HUES64 (cell line): ENCODE data around the gene PIGR.

Experiments
- H3K27ac ChIP-seq: 2 replicates; pipeline ENCODE4 v1.7.0; 2013; ENCODE audit warnings: low read depth, low read length, inconsistent platforms
- H3K27me3 ChIP-seq: 2 replicates; pipeline ENCODE4 v1.6.1; 2013; ENCODE audit warnings: mild to moderate bottlenecking, low read length; ENCODE audit not compliant: insufficient read depth
- H3K36me3 ChIP-seq: 2 replicates; pipeline ENCODE4 v1.6.1; 2013; ENCODE audit warnings: mild to moderate bottlenecking, low read length; ENCODE audit not compliant: insufficient read depth
- H3K4me1 ChIP-seq: 2 replicates; pipeline ENCODE4 v1.6.1; 2013; ENCODE audit warnings: mild to moderate bottlenecking, low read length, moderate library complexity; ENCODE audit not compliant: insufficient read depth
- H3K4me3 ChIP-seq: 2 replicates; pipeline ENCODE4 v1.5.1; 2013; ENCODE audit warnings: mild to moderate bottlenecking, low read length, moderate library complexity
- H3K9ac ChIP-seq: 2 replicates; pipeline ENCODE4 v1.6.1; 2013; ENCODE audit warnings: mild to moderate bottlenecking, low read depth, low read length
- H3K9me3 ChIP-seq: 2 replicates; pipeline ENCODE4 v1.6.1; 2013; ENCODE audit warnings: low read depth, low read length; ENCODE audit not compliant: insufficient read depth
- WGBS: fragments of 150-250, 120-280 bp; methylation state at CpG from one replicate; pipeline ENCODE4 v1.1.7; 2013; ENCODE audit warnings: missing lambda C conversion rate; 5-methylcytosine and 5-hydroxymethylcytosine counted together

The PIGR gene

DNA sequence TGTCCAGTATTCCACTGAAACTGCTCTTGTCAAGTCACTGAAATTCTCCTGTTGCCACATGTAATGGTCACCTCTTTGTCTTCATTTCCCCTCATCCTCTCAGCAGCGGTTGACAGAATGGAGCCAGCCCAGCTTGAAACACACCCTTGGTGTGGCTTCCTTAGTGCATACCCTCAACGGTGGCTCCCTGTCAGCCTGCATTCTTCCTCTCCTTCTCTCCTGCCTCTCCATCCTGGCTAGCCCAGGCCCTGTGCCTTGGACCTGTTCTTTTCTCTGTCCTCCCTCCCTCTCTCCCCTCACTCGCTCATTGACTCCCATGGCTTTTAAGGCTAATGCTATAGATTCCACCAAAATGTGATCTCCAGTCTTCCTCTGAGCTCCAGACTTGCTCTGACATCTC lies 28.2 kb downstream of the PIGR start:
- no peaks in the 10 kb centered on the region for H3K36me3 ChIP-seq
- no peak overlapping the region for H3K27ac ChIP-seq
- 89% methylated on average over 3 of the region's 3 CpGs for WGBS
- no peaks in the 10 kb centered on the region for H3K4me1 ChIP-seq
- H3K9me3 ChIP-seq = no peaks in the 10 kb centered on the region
- H3K27me3 ChIP-seq = no peaks in the 10 kb centered on the region; the same call in 1 of the 2 replicates
- no peak overlapping the region for H3K4me3 ChIP-seq
- H3K9ac ChIP-seq = no peak overlapping the region

DNA sequence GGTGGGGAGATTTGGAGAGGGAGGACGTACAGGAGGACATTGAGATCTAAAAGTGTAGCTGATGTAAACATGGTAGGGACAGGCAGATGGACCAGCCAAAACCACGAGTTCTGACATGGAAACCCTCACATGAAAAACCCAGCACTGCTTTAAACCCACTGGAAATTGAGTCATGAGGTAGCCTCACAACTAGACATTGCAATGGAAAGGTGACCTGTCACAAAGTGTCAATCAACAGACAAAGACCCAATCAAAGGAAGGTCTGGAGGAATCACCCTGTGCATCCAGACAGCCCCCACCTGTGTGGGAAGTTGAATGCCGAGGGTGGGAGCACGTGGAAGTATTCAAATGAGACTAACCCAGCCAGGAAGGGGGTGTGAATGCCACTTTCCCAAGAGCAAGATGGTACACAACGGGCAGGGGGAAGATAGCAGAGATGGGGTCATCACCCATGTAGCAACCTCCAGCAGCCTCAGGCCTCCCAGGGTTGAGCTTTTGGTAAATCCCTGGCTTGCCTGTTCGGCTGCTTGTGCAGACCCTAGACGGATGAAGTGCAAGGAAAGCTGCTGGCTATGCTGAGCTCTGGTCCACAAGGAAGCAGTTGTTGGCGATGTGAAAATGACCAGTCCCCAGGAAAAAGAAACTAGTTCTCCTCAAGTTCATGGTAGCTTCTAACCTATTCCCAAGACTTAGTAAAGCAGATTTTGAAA lies 30.1 kb downstream of the PIGR start:
- no peaks in the 10 kb centered on the region for H3K36me3 ChIP-seq
- H3K27ac ChIP-seq = no peak overlapping the region
- H3K4me1 ChIP-seq = no peaks in the 10 kb centered on the region
- WGBS = 79% methylated on average over 8 of the region's 8 CpGs
- H3K9me3 ChIP-seq = no peaks in the 10 kb centered on the region
- H3K9ac ChIP-seq = no peak overlapping the region
- no peak overlapping the region for H3K4me3 ChIP-seq
- H3K27me3 ChIP-seq = peaks cover 3% of the 10 kb centered on the region; the same call in 1 of the 2 replicates

DNA sequence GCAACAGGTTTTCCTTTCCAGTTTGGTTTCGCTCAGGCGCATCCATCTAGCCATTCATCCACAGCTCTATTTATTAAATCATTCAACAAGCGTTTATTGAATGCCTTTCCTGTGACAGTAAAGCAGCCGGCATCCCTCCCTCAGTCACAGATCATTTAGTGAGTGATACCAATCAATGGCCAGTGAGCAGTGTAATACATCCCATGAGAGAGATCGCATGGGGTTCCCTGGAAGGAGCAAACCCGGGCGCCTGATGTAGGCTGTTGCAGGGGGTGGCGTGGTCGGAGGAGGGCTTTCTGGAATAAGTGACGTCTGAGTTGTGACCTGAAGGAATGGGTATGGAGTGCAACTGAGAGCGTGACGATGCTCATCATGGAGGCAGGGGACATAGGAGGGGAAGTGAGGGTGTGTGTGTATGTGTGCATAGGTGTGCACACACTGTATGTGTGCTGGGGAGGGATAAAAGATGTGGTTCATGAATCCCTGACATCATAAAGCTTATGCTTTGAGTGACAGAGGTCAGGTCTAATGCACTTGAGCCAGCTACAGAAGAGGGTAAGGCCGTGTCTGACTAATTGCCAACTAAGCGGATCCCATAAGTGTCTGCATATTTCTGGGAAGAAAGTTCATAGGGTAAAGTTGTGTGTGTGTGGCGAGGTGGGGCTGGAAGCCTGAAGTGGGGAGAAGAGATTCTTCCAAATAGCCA lies 31.1 kb downstream of the PIGR start:
- Histone ChIP-seq H3K9me3 (no peaks in the 10 kb centered on the region), H3K27me3 (peaks cover 11% of the 10 kb centered on the region), H3K36me3 (no peaks in the 10 kb centered on the region), H3K27ac (no peak overlapping the region), H3K4me1 (no peaks in the 10 kb centered on the region), H3K9ac (no peak overlapping the region), H3K4me3 (no peak overlapping the region)
- WGBS = 91% methylated on average over 15 of the region's 15 CpGs

DNA sequence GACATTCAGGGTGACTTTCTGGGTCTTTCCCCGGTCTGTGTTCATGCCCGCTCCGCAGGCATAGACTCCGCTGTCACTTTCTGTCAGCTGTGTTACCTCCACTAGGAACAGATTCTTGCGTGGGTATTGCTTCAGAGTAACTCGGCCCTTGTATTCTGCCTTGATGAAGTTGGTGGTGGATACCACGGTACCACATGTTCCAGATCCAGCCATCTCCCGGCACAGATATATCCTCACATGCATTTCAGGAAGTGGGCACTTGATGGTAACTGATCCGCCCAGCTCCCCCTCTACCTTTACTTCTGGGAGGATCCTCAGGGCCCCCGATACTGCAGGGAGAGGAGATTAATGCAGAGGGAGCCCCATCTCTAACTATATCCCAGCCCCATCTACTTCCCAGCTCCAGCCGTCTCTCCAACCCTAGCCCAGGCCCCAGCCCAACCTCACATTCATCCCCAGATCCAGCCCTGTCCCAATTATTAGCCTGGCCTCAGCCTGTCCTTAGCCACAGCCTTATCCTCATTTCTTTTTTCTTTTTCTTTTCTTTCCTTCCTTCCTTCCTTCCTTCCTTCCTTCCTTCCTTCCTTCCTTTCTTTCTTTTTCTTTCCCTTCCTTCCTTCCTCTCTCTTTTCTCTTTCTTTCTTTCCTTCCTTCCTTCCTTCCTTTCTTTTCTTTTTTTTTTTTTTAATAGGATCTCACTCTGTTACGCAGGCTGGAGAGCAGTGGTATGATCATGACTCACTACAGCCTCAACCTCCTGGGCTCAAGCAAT lies 32.3 kb downstream of the PIGR start:
- Histone ChIP-seq H3K9me3 (no peaks in the 10 kb centered on the region), H3K27ac (no peak overlapping the region), H3K9ac (no peak overlapping the region), H3K4me3 (no peak overlapping the region), H3K27me3 (peaks cover 23% of the 10 kb centered on the region), H3K4me1 (no peaks in the 10 kb centered on the region), H3K36me3 (no peaks in the 10 kb centered on the region)
- 91% methylated on average over 11 of the region's 12 CpGs for WGBS

DNA sequence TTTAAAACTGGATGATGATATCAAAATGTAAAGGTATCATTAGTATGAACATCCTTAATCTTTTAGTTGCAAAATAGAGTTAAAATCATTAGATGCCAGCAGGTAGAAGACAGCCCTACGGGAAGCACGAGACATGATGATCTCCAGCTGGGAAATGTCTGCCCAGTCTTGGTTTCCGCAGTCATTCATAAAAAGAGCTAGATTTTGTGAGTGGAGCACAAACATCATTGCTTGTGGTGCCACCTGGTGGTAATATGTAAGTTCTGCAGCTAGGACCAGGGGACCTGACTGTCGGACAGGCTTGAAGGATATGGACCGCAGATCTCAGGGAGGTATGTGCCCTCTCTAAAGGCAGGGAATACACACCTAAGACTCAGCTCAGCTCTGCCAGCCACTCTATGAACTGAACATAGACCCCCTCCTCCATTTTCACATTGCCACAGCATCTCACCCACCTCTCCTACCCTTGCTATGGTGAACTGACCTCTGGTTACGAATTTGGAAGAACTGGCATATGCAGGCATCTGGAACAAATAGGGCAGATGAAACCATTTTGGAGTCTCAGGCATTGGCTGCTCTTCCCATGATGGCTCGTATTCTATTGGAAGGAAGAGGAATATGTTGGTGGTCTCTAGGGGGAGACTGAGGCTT lies 33.7 kb downstream of the PIGR start:
- Histone ChIP-seq H3K9ac (no peak overlapping the region), H3K36me3 (no peaks in the 10 kb centered on the region), H3K27me3 (peaks cover 37% of the 10 kb centered on the region), H3K27ac (no peak overlapping the region), H3K4me1 (peaks cover 3% of the 10 kb centered on the region; the same call in 1 of the 2 replicates), H3K9me3 (no peaks in the 10 kb centered on the region), H3K4me3 (no peak overlapping the region)
- WGBS = 33% methylated on average over 7 of the region's 7 CpGs

DNA sequence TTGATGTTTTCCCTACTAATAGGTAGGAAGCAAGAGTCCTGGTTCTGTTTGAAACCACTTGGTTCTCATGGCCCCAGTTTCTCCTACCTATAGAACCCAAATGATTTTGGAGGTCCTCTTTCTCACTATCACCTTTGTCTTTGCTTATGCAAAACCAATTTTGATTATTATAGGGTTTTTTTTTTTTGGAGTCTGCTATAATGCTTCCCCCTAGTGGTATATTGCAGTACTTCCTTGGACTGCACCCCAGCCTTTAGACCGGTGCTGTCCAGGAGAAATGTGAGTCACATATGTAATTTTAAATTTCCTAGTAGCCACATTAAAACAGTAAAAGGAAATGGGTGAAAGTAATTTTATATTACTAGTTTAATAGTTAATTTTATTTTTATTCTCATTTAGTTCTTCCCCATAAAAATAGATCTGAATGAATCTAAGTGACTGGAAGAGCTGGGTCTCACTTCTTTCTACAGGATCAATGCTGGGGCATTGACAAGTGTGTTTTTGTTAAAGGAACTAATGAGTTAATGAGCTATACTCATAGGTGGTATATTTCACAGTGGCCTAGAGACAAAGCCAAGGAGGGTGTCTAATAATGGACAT lies 35.1 kb downstream of the PIGR start:
- no peaks in the 10 kb centered on the region for H3K36me3 ChIP-seq
- H3K27ac ChIP-seq = no peak overlapping the region
- no peak overlapping the region for H3K9ac ChIP-seq
- peaks cover 6% of the 10 kb centered on the region; the same call in 1 of the 2 replicates for H3K4me1 ChIP-seq
- no peaks in the 10 kb centered on the region for H3K9me3 ChIP-seq
- no peak overlapping the region for H3K4me3 ChIP-seq
- no CpG with 5 or more reads among the region's 1 CpG for WGBS
- peaks cover 41% of the 10 kb centered on the region for H3K27me3 ChIP-seq

DNA sequence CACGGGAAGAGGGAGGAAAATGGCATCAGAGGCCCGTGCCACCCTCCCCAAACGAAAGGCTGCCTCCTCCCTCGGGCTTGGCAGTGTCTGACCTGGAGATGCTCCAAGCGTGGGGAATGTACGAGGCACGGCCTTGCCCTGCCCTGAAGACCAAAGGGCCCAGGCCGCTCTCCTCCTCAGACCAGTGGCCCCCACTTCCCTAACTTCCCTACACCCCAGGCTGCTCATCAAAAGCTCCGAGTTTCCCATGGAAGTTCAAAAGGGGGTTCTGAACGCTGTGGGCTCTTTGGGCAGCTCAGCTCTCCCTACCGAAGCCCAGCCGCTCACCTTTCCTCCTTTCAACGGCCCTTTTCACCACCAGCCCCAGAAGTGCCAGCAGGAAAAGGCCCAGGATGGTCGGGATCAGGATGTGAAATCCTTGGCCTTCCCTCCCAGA lies 36.4 kb downstream of the PIGR start:
- peaks cover 6% of the 10 kb centered on the region; the same call in 1 of the 2 replicates for H3K4me1 ChIP-seq
- WGBS = 18% methylated on average over 14 of the region's 14 CpGs

DNA sequence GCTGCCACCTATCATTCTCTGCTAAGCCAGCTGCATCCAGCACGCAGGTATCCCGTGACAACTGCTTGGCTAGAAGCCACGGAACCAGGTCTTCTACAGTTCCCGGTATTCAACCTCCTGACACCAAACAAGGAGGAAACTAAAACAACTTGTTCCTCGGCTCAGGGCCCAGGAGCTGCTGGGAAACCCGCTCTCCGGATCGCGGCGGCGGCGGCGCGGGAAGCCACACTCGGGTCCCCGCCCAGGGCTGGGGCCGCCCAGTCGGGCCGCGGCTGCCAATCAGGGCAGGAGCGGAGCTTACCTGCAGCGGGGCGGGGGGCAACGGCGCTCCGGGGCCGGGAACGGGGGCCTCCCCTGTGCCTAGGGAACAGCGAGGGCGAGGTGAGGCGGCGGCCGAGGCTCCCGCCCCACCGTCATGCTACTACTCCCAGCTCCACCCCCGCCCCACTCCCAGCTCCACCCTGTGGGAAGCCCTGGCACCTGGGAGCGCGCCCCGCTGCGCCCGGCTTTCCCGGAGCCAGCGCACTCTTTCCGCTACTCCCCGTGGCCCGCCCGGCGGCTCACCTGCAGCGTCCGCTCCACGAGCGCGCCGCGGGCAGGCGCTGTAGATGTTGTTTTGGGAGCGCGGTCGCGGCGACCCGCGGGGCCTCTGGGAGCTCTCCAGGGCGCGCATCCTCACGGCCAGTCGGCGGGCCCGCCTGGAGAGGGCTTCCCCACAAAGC lies 36.9 kb downstream of the PIGR start:
- H3K9me3 ChIP-seq = no peaks in the 10 kb centered on the region
- peak overlapping the region; percentile 47 for H3K9ac ChIP-seq
- H3K4me3 ChIP-seq = peak overlapping the region; percentile 66
- no peaks in the 10 kb centered on the region for H3K36me3 ChIP-seq
- under 1% methylated on average over 69 of the region's 69 CpGs for WGBS
- peaks cover 6% of the 10 kb centered on the region; the same call in 1 of the 2 replicates for H3K4me1 ChIP-seq
- H3K27me3 ChIP-seq = peaks cover 41% of the 10 kb centered on the region
- H3K27ac ChIP-seq = no peak overlapping the region

More for the DNA sequence above, 36.4 kb downstream of the PIGR start:
- Histone ChIP-seq H3K27me3 (peaks cover 41% of the 10 kb centered on the region), H3K36me3 (no peaks in the 10 kb centered on the region), H3K9me3 (no peaks in the 10 kb centered on the region), H3K9ac (peak overlapping the region; percentile 30; the same call in 1 of the 2 replicates), H3K27ac (no peak overlapping the region), H3K4me3 (peak overlapping the region; percentile 66)

DNA sequence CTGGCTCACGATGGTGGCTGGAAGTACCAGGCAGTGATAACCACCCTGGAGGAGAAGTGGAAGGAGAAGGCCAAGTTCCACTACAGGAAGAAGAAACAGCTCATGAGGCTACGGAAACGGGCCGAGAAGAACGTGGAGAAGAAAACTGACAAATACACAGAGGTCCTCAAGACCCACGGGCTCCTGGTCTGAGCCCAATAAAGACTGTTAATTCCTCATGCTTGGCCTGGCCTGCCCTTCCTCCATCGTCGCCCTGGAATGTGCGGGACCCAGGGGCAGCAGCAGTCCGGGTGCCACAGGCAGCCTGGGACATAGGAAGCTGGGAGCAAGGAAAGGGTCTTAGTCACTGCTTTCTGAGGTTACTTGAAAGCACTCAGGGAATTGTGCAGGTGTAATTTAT lies 38.2 kb downstream of the PIGR start:
- no peaks in the 10 kb centered on the region for H3K9me3 ChIP-seq
- WGBS = 89% methylated on average over 10 of the region's 10 CpGs
- H3K9ac ChIP-seq = no peak overlapping the region
- no peaks in the 10 kb centered on the region for H3K36me3 ChIP-seq
- peaks cover 6% of the 10 kb centered on the region; the same call in 1 of the 2 replicates for H3K4me1 ChIP-seq
- no peak overlapping the region for H3K27ac ChIP-seq
- no peak overlapping the region for H3K4me3 ChIP-seq
- peaks cover 41% of the 10 kb centered on the region for H3K27me3 ChIP-seq
